ENCODE data around the gene SLC17A2.

The SLC17A2 gene

GRCh38 chr6:25882051-25882496 is 48.4 kb downstream of the SLC17A2 start:
- no peak for DNase-seq

GRCh38 chr6:25880601-25881000 is 49.9 kb downstream of the SLC17A2 start:
- no peak for DNase-seq

DNA sequence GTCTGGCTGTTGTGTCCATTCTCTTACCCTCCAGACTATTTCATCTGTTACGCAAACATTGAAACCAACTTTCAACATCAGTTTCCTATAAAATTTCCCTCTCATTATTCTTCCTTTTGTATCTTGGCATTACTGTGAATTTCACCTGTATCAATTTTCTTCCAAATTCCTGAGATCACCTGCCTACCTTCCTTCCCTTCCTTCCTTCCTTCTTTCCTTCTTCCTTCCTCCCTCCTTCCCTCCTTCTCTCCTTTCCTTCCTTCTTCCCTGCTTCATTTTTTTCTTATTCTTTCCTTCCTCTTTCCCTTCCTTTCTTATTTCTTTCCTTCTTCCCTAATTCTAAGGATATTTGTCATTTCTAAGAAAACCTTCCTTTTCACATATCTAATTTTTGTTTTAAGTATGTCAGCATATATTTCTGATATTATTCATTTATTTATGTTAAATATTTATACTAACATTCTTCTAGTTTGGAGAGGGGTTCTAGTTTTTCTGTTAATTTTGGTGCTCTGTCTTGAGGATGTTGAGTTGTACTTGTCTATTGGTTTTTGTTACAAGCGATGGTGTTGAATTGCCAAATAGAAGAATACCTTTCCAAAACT is 51.7 kb downstream of the SLC17A2 start:
- no peak for DNase-seq

DNA sequence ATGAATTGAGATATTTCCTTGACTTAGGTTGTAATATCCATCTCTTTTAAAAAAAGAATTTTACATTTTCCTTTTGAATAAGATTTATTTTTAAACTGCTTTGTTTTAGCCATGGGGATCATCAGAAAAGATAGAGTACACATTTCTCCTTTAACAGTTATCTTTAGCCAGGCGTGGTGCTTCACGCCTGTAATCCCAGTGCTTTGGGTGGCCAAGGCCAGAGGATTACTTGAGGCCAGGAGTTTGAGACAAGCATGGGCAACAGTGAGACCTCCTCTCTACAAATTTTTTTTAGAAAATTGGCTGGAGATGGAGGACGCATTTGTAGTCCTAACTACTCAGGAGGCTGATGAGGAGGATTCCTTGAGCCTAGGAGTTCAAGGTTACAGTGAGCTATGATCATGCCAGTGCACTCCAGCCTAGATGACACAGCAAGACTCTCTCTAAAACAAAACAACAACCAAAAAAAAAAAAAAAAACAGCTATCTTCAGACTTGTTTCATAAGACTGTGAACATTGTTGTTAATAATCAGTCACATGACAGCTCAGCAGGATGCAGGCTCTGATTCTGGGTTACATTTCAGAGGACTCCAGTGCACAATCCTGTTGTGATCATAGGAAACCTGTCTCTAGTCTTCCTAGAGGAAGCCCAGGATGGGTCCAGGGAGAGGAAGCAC is 54.4 kb downstream of the SLC17A2 start:
- no peak for DNase-seq

- no peak for DNase-seq
Observed at GRCh38 chr6:25875563-25875905, 55.0 kb downstream of the SLC17A2 start.

DNA sequence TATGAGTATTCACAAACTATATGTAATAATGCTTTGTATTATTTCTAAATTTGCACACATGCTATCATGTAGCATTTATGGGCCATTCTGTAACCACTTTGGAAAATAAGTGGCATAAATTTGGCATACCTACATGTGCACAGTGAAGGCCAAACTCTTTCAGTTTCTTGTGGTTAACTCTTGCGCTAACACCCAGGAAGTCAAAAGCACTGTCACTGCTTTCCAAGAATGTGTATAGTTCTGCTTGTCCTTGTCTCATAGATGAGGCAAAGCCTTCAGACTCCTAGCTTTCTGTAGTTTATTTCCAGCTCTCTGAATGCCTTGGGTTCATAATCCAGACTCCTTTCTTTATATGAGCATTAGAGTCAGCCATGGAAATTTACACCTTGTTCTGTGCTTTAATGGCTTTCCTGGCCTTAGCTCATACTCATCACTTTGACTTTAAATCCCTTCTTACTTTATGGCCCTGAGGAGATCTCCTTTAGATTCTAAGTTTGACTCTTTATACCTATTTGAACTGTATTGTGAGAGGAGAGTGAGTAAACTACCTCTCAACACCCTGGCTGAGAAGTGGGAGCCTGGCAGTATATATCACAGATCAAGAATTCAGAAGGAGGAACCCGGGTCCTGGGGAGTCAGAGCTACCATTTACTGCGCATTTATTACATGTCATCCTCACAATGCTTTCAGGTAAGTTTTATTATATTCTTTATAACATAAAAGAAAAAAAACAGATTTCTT is 55.5 kb downstream of the SLC17A2 start:
- no peak for DNase-seq

- DNase-seq: no peak
Observed at GRCh38 chr6:25874118-25874517, 56.4 kb downstream of the SLC17A2 start, which contains the start of gene SLC17A3. Gene SLC17A3 (minus strand): TSS chr6:25874243. CDS start chr6:25868387, 5,856 bp downstream.

- DNase-seq: no peak
Observed at GRCh38 chr6:25872814-25873213, 57.7 kb downstream of the SLC17A2 start.

- no peak for DNase-seq
Observed at GRCh38 chr6:25869840-25870239, 60.7 kb downstream of the SLC17A2 start.

- DNase-seq: no peak
Observed at GRCh38 chr6:25868436-25869183, 61.9 kb downstream of the SLC17A2 start.

DNA sequence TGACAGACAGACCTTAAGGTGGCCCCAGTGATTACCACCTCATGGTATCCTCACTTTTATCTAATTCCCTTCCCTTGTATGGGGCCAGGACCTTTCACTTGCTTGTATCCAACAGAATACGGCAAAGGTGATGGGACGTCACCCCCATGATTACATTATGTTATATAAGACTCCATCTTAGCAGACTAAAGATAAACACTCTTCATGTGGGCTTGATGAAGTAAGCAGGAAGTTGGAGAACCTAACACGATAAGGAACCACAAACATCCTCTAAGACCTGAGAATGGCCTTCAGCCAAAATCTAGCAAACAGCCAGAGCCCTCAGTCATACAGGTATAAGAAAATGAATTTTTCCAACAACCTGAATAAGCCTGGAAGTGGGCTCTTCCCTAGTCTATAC is 64.5 kb downstream of the SLC17A2 start:
- no peak for DNase-seq

DNA sequence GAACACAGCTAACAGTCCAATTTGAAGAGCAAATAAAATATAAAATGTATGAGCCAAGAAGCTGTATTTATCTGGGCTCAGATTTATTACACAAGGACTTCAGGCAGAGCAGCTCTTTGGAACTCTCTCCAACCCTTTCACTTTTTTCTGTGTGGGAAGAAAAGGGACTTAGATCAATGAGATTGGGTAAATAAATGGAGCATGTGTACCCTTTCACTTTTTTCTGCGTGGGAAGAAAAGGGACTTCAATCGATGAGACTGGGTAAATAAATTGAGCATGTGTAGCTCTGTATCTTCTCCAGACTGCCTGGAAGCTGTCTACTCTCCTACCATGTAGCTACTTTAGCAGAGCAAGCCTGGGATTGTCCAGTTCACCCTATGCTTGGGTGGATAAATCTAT is 67.1 kb downstream of the SLC17A2 start:
- DNase-seq: no peak

Measured in COR-L47 (cell line).